Small intestine (tissue), 16 donors: ENCODE results near the gene RPP21. TPM values are rescaled to one million over a fixed set of nuclear protein-coding genes. Genes with fewer than 3 reads are reported as not detected.

Experiments
- DNase-seq, 2 donors: peaks; one replicate each; pipeline versions ENCODE4 v3.0.0 to v3.0.0-alpha.2; 2013
- FAIRE-seq: peaks from 2 replicates; lab custom pipeline; 2012; peaks lifted over from hg19 to GRCh38; lab: Jason Lieb, UNC
- H3K27ac ChIP-seq, 3 donors: one replicate each; pipeline ENCODE4 v1.5.1; 2013; ENCODE audit warnings: low read length in 2 of 3, mild to moderate bottlenecking in 2 of 3, control low read depth in 1 of 3, inconsistent platforms in 1 of 3, low read depth in 1 of 3, moderate library complexity in 1 of 3
- H3K27me3 ChIP-seq, 3 donors: one replicate each; pipeline ENCODE4 v1.6.1; 2013; ENCODE audit warnings: low read length in 3 of 3, inconsistent platforms in 1 of 3; ENCODE audit not compliant: control insufficient read depth in 3 of 3, insufficient read depth in 3 of 3
- H3K36me3 ChIP-seq, 3 donors: one replicate each; pipeline ENCODE4 v1.6.1; 2013; ENCODE audit warnings: low read length in 3 of 3, inconsistent platforms in 1 of 3, low read depth in 1 of 3, mild to moderate bottlenecking in 1 of 3, moderate library complexity in 1 of 3; ENCODE audit not compliant: control insufficient read depth in 3 of 3, insufficient read depth in 2 of 3
- H3K4me1 ChIP-seq, 3 donors: one replicate each; pipeline ENCODE4 v1.6.1; 2013; ENCODE audit warnings: low read length in 2 of 3, inconsistent platforms in 1 of 3, low read depth in 1 of 3, mild to moderate bottlenecking in 1 of 3, moderate library complexity in 1 of 3; ENCODE audit not compliant: control insufficient read depth in 3 of 3, insufficient read depth in 2 of 3
- H3K4me3 ChIP-seq, 3 donors: one replicate each; pipeline ENCODE4 v1.5.1; 2013; ENCODE audit warnings: low read length in 3 of 3, control low read depth in 1 of 3, inconsistent platforms in 1 of 3, low read depth in 1 of 3, mild to moderate bottlenecking in 1 of 3, moderate library complexity in 1 of 3
- H3K9me3 ChIP-seq, 2 donors: one replicate each; pipeline ENCODE4 v1.6.1; 2013; ENCODE audit warnings: low read depth in 1 of 2, low read length in 1 of 2; ENCODE audit not compliant: control insufficient read depth in 2 of 2, insufficient read depth in 1 of 2
- WGBS, 3 donors: extraction: QIAGEN DNeasy Blood & Tissue Kit; methylation state at CpG; one replicate each; pipeline ENCODE4 v1.1.7; 2013; 5-methylcytosine and 5-hydroxymethylcytosine counted together
- long read RNA-seq, 10 donors: transcript quantifications; one replicate each; lab custom pipeline, GENCODE V29; 2026
- polyA plus RNA-seq, 4 donors: library from polyadenylated mRNA; stranded (reverse) in 3 of 4; unstranded in 1 of 4; fragments of 200-250 nt in 3 of 4; fragments of 120-200 nt in 1 of 4; gene quantifications; one replicate each; pipeline versions ENCODE4 v1.2.1 to v1.2.3, GENCODE V29; 2013
- donor health status: healthy with polysubstance abuse.
- donor health status: control.
- donor health status: control.
- donor health status: Bipolar disorder and iron deficiency.
- donor health status: healthy.

Gene RPP21
- polyA plus RNA-seq, result 100 to 1,000 TPM in 1 of 4 donors, 10 to 100 TPM in 3; 71.1 to 100 (median 85.2) TPM
- long read RNA-seq, donor 1, transcript RPP21-221 (4 exons, 594 nt), result minor isoform, 21 of 77 reads
- long read RNA-seq, donor 1, transcript RPP21-224 (5 exons, 525 nt), result major isoform, 44 of 77 reads
- long read RNA-seq, donor 1, partial matches to known transcripts, result 5 of 77 reads
- long read RNA-seq, donor 1, other reads (novel, unspliced or antisense), result 0 of 77 reads
- long read RNA-seq, donor 2, transcript RPP21-224 (5 exons, 525 nt), result major isoform, 18 of 23 reads
- long read RNA-seq, donor 2, partial matches to known transcripts, result 0 of 23 reads
- long read RNA-seq, donor 2, other reads (novel, unspliced or antisense), result 0 of 23 reads
- long read RNA-seq, donor 3, transcript RPP21-221 (4 exons, 594 nt), result major isoform, 11 of 24 reads
- long read RNA-seq, donor 3, transcript RPP21-224 (5 exons, 525 nt), result minor isoform, 8 of 24 reads
- long read RNA-seq, donor 3, partial matches to known transcripts, result 0 of 24 reads
- long read RNA-seq, donor 3, other reads (novel, unspliced or antisense), result 0 of 24 reads
- long read RNA-seq, donor 4, partial matches to known transcripts, result 0 of 2 reads
- long read RNA-seq, donor 4, other reads (novel, unspliced or antisense), result 0 of 2 reads
- long read RNA-seq, donor 5, transcript RPP21-224 (5 exons, 525 nt), result major isoform, 7 of 10 reads
- long read RNA-seq, donor 5, partial matches to known transcripts, result 0 of 10 reads
- long read RNA-seq, donor 5, other reads (novel, unspliced or antisense), result 0 of 10 reads
- long read RNA-seq, donor 6, transcript RPP21-224 (5 exons, 525 nt), result major isoform, 21 of 36 reads
- long read RNA-seq, donor 6, transcript RPP21-221 (4 exons, 594 nt), result minor isoform, 11 of 36 reads
- long read RNA-seq, donor 6, partial matches to known transcripts, result 0 of 36 reads
- long read RNA-seq, donor 6, other reads (novel, unspliced or antisense), result 0 of 36 reads
- long read RNA-seq, donor 7, transcript RPP21-224 (5 exons, 525 nt), result major isoform, 27 of 33 reads
- long read RNA-seq, donor 7, partial matches to known transcripts, result 0 of 33 reads
- long read RNA-seq, donor 7, other reads (novel, unspliced or antisense), result 0 of 33 reads
- long read RNA-seq, donor 8, transcript RPP21-224 (5 exons, 525 nt), result major isoform, 7 of 9 reads
- long read RNA-seq, donor 8, partial matches to known transcripts, result 0 of 9 reads
- long read RNA-seq, donor 8, other reads (novel, unspliced or antisense), result 0 of 9 reads
- long read RNA-seq, donor 9, transcript RPP21-224 (5 exons, 525 nt), result major isoform, 8 of 12 reads
- long read RNA-seq, donor 9, partial matches to known transcripts, result 0 of 12 reads
- long read RNA-seq, donor 9, other reads (novel, unspliced or antisense), result 0 of 12 reads
- long read RNA-seq, donor 10, transcript RPP21-224 (5 exons, 525 nt), result major isoform, 28 of 41 reads
- long read RNA-seq, donor 10, transcript RPP21-221 (4 exons, 594 nt), result minor isoform, 6 of 41 reads
- long read RNA-seq, donor 10, partial matches to known transcripts, result 0 of 41 reads
- long read RNA-seq, donor 10, other reads (novel, unspliced or antisense), result 0 of 41 reads

DNA sequence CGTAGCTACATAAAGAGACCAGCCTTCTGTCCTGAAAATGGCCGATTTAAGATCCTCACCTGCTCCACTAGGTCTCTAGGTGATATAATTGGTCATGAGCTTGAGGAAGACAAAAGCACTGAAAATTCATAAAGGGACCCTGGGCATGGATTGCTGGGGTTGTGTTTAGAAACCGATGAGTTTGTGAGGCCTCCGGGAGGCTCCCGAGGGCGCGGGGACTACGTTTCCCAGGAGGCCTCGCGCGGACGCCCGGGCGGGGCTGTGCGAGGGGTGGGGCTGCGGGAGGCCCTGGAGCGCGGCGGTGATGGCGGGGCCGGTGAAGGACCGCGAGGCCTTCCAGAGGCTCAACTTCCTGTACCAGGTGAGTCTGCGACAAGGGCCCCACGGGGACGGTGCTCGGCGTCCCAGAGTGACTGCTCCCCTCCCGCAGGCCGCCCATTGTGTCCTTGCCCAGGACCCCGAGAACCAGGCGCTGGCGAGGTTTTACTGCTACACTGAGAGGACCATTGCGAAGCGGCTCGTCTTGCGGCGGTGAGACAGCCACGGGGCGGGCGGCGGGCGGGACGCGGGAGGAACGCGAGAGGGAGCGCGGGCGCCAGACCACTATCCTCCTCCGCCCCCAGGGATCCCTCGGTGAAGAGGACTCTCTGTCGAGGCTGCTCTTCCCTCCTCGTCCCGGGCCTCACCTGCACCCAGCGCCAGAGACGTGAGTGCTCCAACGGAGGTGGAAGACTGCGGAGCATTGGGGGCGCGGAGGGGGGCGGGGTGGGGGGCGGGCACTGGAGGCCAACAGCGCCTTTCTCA, at the start of gene RPP21:
Gene RPP21, plus strand, starts transcription at position 289 of the 804 bp plus-strand sequence. Its CDS starts 16 bp downstream, at position 305.
- no peak for FAIRE-seq

DNA sequence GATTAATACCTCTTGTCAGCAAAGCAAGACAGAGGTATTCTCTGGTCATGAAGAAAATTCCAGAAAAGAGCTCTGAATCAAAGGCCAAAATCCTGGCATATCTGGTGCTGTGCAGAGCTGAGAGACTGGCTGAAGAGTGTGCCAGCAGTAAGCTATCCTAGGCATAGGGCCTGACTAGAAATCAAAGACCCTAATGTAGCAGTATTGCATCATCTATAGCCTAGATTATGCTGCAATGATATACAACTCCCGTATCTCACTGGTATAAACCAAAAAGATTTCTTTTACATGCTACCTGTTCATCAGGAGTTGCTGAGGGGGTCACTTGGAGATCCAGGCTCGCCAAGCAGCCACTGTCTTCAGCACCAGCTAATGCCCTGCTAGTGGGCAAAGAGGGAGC, 49.1 kb upstream of the RPP21 start:
- WGBS, 3 donors, result 91 to 96% (median 95%) methylated on average over 2 of the region's 2 CpGs
- H3K9me3 ChIP-seq, result peaks cover 0 to under 1% of the 10 kb centered on the region in 2 donors
- no peaks in the 10 kb centered on the region for H3K4me1 ChIP-seq
- H3K27ac ChIP-seq, result no peak overlapping the region
- H3K36me3 ChIP-seq, result peaks cover 4 to 28% (median 13%) of the 10 kb centered on the region in 3 donors
- no peak for DNase-seq
- no peak overlapping the region for H3K4me3 ChIP-seq
- H3K27me3 ChIP-seq, result no peaks in the 10 kb centered on the region
- FAIRE-seq, result no peak

More for the DNA sequence above, at the start of gene RPP21:
- H3K4me3 ChIP-seq, result peak within 1 kb of the TSS; percentile 55 to 93 (median 87)
- DNase-seq, result peak; percentile 85 to 94
- no peaks in the 10 kb centered on the region for H3K27me3 ChIP-seq
- H3K4me1 ChIP-seq, result peaks cover 0 to 8% (median 5%) of the 10 kb centered on the region in 3 donors
- peak within 1 kb of the TSS; percentile 83 to 89 (median 85) for H3K27ac ChIP-seq
- H3K9me3 ChIP-seq, result no peaks in the 10 kb centered on the region
- WGBS, 3 donors, result 2 to 4% (median 2%) methylated on average over 36 to 64 of the region's 64 CpGs
- H3K36me3 ChIP-seq, result peaks cover 10 to 26% (median 10%) of the 10 kb centered on the region in 3 donors

DNA sequence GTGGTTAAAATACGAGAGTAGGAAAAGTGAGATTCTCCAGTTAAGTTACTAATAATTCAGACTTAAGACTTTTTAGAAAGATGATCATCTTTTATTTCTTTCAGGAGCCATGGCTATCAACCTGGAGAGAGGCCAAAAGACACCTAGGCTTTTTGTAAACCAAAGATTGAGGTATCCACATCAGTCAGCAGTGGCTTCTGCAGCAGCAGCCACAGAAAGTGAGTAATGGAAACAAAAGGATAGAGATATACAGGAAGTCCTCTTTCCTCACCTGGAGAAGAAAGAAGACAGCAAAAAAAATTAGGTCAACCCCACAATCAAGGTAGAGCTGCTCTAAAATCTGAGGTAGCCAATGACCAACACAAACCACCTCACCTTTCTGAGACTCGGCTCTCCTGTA, 41.0 kb upstream of the RPP21 start:
- Histone ChIP-seq H3K4me3 (no peak overlapping the region), H3K9me3 (peaks cover 0 to 25% of the 10 kb centered on the region in 2 donors), H3K4me1 (no peaks in the 10 kb centered on the region), H3K36me3 (peaks cover 0 to 22% (median 10%) of the 10 kb centered on the region in 3 donors), H3K27me3 (no peaks in the 10 kb centered on the region), H3K27ac (no peak overlapping the region)
- no peak for FAIRE-seq
- 68 to 98% (median 90%) methylated on average over 2 of the region's 2 CpGs for WGBS, 3 donors
- DNase-seq, result no peak

DNA sequence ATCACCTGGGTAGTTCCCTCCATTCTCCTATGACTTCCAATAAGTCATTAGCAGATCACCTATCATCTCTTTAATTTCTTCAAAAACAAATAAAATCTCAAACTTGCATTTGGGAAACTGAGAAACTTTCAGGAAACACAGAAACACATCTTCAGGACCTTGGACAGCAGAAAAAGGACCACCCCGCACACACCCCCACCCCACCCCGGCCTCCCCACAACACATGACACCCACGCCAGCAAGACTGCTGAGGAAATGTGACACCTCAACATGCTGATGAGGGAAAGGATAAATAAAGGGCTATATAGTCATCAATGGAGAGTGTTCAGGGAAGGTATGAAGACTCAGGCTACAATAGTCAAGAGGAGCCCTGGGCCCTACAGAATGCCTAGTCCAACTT, 33.9 kb upstream of the RPP21 start:
- Histone ChIP-seq H3K27me3 (no peaks in the 10 kb centered on the region), H3K9me3 (no peaks in the 10 kb centered on the region), H3K27ac (peak overlapping the region in 1 of 3 donors; percentile 22), H3K4me3 (no peak overlapping the region), H3K4me1 (peaks cover 0 to 21% (median 2%) of the 10 kb centered on the region in 3 donors), H3K36me3 (peaks cover 5 to 12% (median 9%) of the 10 kb centered on the region in 3 donors)
- DNase-seq (no peak), FAIRE-seq (no peak)
- 83 to 91% (median 87%) methylated on average over 3 of the region's 3 CpGs for WGBS, 3 donors

DNA sequence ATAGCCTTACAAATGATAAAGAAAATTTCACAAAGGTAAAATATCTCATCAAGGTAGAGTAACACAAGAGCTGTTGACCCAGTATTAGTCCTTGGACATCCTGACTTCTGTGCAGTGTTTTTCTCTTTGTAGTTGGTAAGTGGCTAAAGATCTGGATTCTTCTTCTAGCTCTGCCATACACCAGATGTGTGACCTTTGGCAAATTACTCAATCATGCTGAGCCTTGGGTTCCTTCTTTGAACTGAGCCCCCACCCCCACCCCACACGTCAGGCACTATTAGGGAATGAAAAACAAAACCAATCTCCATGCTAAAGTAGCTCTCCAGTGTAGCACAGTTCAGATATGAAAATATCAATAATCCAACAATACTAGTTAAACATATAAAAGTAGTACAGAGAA, 33.3 kb upstream of the RPP21 start:
- Histone ChIP-seq H3K4me3 (no peak overlapping the region), H3K9me3 (no peaks in the 10 kb centered on the region), H3K27me3 (no peaks in the 10 kb centered on the region), H3K36me3 (peaks cover 5 to 14% (median 9%) of the 10 kb centered on the region in 3 donors), H3K27ac (peak overlapping the region in 1 of 3 donors; percentile 32), H3K4me1 (peaks cover 0 to 21% (median 2%) of the 10 kb centered on the region in 3 donors)
- DNase-seq (peak; percentile 49 to 59), FAIRE-seq (no peak)
- WGBS, 3 donors, result 26 to 59% (median 41%) methylated on average over 1 of the region's 1 CpG

DNA sequence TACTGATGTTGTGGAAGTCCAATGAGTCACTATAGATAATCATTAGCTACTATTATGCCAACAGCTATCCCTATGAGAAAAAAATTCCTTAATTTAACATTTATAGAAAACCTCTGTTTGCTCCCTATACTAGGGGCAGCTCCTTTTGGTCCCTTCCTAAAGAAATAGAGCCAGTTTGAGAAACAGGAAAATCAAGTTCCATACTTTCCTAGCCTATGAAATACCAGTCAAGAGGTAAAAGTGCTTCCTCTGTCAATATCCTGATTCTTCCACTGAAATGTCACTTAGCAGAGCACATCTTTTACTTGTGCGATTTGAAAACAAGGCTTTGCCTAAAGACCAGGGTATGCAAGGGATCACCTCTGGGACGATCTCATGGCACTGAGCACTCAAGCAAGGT, 32.7 kb upstream of the RPP21 start:
- peak overlapping the region in 1 of 3 donors; percentile 32 for H3K27ac ChIP-seq
- no peaks in the 10 kb centered on the region for H3K9me3 ChIP-seq
- H3K4me3 ChIP-seq, result no peak overlapping the region
- DNase-seq (no peak), FAIRE-seq (no peak)
- H3K36me3 ChIP-seq, result peaks cover 5 to 14% (median 9%) of the 10 kb centered on the region in 3 donors
- WGBS, 3 donors, result 92 to 97% (median 97%) methylated on average over 2 of the region's 2 CpGs
- no peaks in the 10 kb centered on the region for H3K27me3 ChIP-seq
- H3K4me1 ChIP-seq, result peaks cover 0 to 21% (median 2%) of the 10 kb centered on the region in 3 donors
